NCI-H2029 treated with DMSO at 0.1 percent for 48 hours (cell line): ENCODE results near the gene FGF12.
"Not testable (repeated sequence)": the region's sequence is repeated elsewhere in the genome, so short reads cannot be mapped to it uniquely, and the experiment has no call there.

Source experiments
- DNase-seq: peaks from one replicate; lab custom pipeline; 2025; lab: John Stamatoyannopoulos, UW

FGF12 gene

GRCh38 chr3:192727032-192727847 lies at the start of gene FGF12:
FGF12 (minus strand) TSS chr3:192727541.
- DNase-seq = peak; percentile 45

GRCh38 chr3:192774341-192774740 lies 47.0 kb upstream of the FGF12 start:
- DNase-seq = not testable (repeated sequence)

- DNase-seq = peak; percentile 8
Observed at GRCh38 chr3:192772240-192772894, 45.0 kb upstream of the FGF12 start.

- DNase-seq = no peak
Observed at GRCh38 chr3:192758654-192759053, 31.3 kb upstream of the FGF12 start.

GRCh38 chr3:192751148-192751547 lies 23.8 kb upstream of the FGF12 start:
- DNase-seq = no peak

- no peak for DNase-seq
Observed at GRCh38 chr3:192750201-192750600, 22.9 kb upstream of the FGF12 start.

- no peak for DNase-seq
Observed at GRCh38 chr3:192747746-192748145, 20.4 kb upstream of the FGF12 start.

- no peak for DNase-seq
Observed at GRCh38 chr3:192747145-192747544, 19.8 kb upstream of the FGF12 start.

- DNase-seq = no peak
Observed at GRCh38 chr3:192745150-192745549, 17.8 kb upstream of the FGF12 start.

- DNase-seq = not testable (repeated sequence)
Observed at GRCh38 chr3:192744604-192745003, 17.3 kb upstream of the FGF12 start.

- no peak for DNase-seq
Observed at GRCh38 chr3:192737506-192737905, 10.2 kb upstream of the FGF12 start.

GRCh38 chr3:192731233-192731632 lies 3.9 kb upstream of the FGF12 start:
- DNase-seq = no peak

GRCh38 chr3:192726385-192726784 lies 956 bp downstream of the FGF12 start:
- DNase-seq = no peak

- DNase-seq = no peak
Observed at GRCh38 chr3:192719964-192720363, 7.4 kb downstream of the FGF12 start.

- DNase-seq = no peak
Observed at GRCh38 chr3:192718156-192718555, 9.2 kb downstream of the FGF12 start.

GRCh38 chr3:192715126-192715525 lies 12.2 kb downstream of the FGF12 start:
- DNase-seq = no peak

- DNase-seq = not testable (repeated sequence)
Observed at GRCh38 chr3:192711126-192711525, 16.2 kb downstream of the FGF12 start.

- no peak for DNase-seq
Observed at GRCh38 chr3:192710366-192710765, 17.0 kb downstream of the FGF12 start.

GRCh38 chr3:192706272-192706671 lies 21.1 kb downstream of the FGF12 start:
- no peak for DNase-seq

- no peak for DNase-seq
Observed at GRCh38 chr3:192700885-192701284, 26.5 kb downstream of the FGF12 start.

GRCh38 chr3:192696943-192697587 lies 30.3 kb downstream of the FGF12 start:
- DNase-seq = no peak

GRCh38 chr3:192687488-192688152 lies 39.7 kb downstream of the FGF12 start:
- no peak for DNase-seq
